Stimulated activated CD8-positive, alpha-beta memory T cell treated with anti-CD3 and anti-CD28 coated beads, Interleukin-7, amount 100 ng/mL, for 1 hour (primary cell): Measurements from ENCODE around the gene TFR2.

ENCODE experiments used
- DNase-seq, 2 donors: peaks; one replicate each; pipeline ENCODE4 v3.0.0-alpha.2; 2020; ENCODE audit warnings: low read depth in 2 of 2

The TFR2 gene

GRCh38 chr7:100641463-100641859, at the start of gene TFR2:
TSS of gene TFR2 (minus strand) at chr7:100641552. CDS start at chr7:100641509, 43 bp downstream.
- no peak for DNase-seq

GRCh38 chr7:100689230-100690135, 48.1 kb upstream of the TFR2 start:
- no peak for DNase-seq

GRCh38 chr7:100688326-100688860, 47.0 kb upstream of the TFR2 start:
- DNase-seq = no peak

GRCh38 chr7:100687751-100688300, 46.5 kb upstream of the TFR2 start:
- DNase-seq = no peak

GRCh38 chr7:100687261-100687660, 45.9 kb upstream of the TFR2 start:
- DNase-seq = no peak

- DNase-seq = no peak
Observed at GRCh38 chr7:100686822-100687211, 45.5 kb upstream of the TFR2 start.

- DNase-seq = no peak
Observed at GRCh38 chr7:100686201-100686821, 45.0 kb upstream of the TFR2 start.

- DNase-seq = no peak
Observed at GRCh38 chr7:100685631-100686145, 44.3 kb upstream of the TFR2 start.

- DNase-seq = no peak
Observed at GRCh38 chr7:100685049-100685605, 43.8 kb upstream of the TFR2 start.

- no peak for DNase-seq
Observed at GRCh38 chr7:100684534-100685042, 43.2 kb upstream of the TFR2 start.

GRCh38 chr7:100683659-100684533, 42.5 kb upstream of the TFR2 start:
- DNase-seq = no peak

- DNase-seq = no peak
Observed at GRCh38 chr7:100682991-100683658, 41.8 kb upstream of the TFR2 start.

GRCh38 chr7:100682228-100682741, 40.9 kb upstream of the TFR2 start:
- DNase-seq = no peak

GRCh38 chr7:100681491-100682227, 40.3 kb upstream of the TFR2 start:
- no peak for DNase-seq

GRCh38 chr7:100680576-100681271, 39.4 kb upstream of the TFR2 start:
- no peak for DNase-seq

- DNase-seq = no peak
Observed at GRCh38 chr7:100679927-100680575, 38.7 kb upstream of the TFR2 start.

- DNase-seq = no peak
Observed at GRCh38 chr7:100679129-100679926, 38.0 kb upstream of the TFR2 start.
